Fibroblast of skin of left quadriceps (primary cell): Measurements from ENCODE around the gene DNTTIP2.
A peak's percentile ranks its signal among the peaks of the same experiment; 100 is the strongest.
"Not testable (repeated sequence)": the region's sequence is repeated elsewhere in the genome, so short reads cannot be mapped to it uniquely, and the experiment has no call there.

Experiments used
- DNase-seq, 2 experiments: peaks; one replicate each; pipeline ENCODE4 v3.0.0-alpha.2; 2013; ENCODE audit warnings: low read depth in 2 of 2

DNTTIP2 gene

GRCh38 chr1:93878889-93879586, at the start of gene DNTTIP2:
Gene DNTTIP2, minus strand, starts transcription at chr1:93879206. Its CDS starts 58 bp downstream, at chr1:93879148.
- DNase-seq, result peak; percentile 78 to 83

GRCh38 chr1:93925206-93925605, 46.2 kb upstream of the DNTTIP2 start:
- DNase-seq, result no peak

- DNase-seq, result no peak
These were observed 40.8 kb upstream of the DNTTIP2 start for GRCh38 chr1:93919780-93920179.

- no peak for DNase-seq
These were observed 38.3 kb upstream of the DNTTIP2 start for GRCh38 chr1:93917302-93917701.

GRCh38 chr1:93910880-93911279, 31.9 kb upstream of the DNTTIP2 start:
- DNase-seq, result not testable (repeated sequence)

GRCh38 chr1:93910305-93910704, 31.3 kb upstream of the DNTTIP2 start:
- DNase-seq, result no peak

- peak; percentile 87 for DNase-seq
These were observed 30.4 kb upstream of the DNTTIP2 start, which contains the start of gene GCLM for GRCh38 chr1:93909146-93910050. Gene GCLM, minus strand, starts transcription at chr1:93909430. Its CDS starts 267 bp downstream, at chr1:93909163.

- DNase-seq, result no peak
These were observed 29.6 kb upstream of the DNTTIP2 start for GRCh38 chr1:93908394-93909145.

- peak in 1 of 2 experiments; percentile 8 for DNase-seq
These were observed 28.7 kb upstream of the DNTTIP2 start for GRCh38 chr1:93907718-93908117.

GRCh38 chr1:93906480-93906879, 27.5 kb upstream of the DNTTIP2 start:
- no peak for DNase-seq

- DNase-seq, result peak; percentile 10 to 18
These were observed 26.7 kb upstream of the DNTTIP2 start for GRCh38 chr1:93905734-93906133.

GRCh38 chr1:93905051-93905450, 26.0 kb upstream of the DNTTIP2 start:
- no peak for DNase-seq

- no peak for DNase-seq
These were observed 25.2 kb upstream of the DNTTIP2 start for GRCh38 chr1:93904228-93904627.

GRCh38 chr1:93900723-93901504, 21.9 kb upstream of the DNTTIP2 start:
- no peak for DNase-seq

GRCh38 chr1:93899543-93900207, 20.7 kb upstream of the DNTTIP2 start:
- DNase-seq, result no peak

- no peak for DNase-seq
These were observed 9.9 kb upstream of the DNTTIP2 start for GRCh38 chr1:93888900-93889299.

- no peak for DNase-seq
These were observed 3.3 kb upstream of the DNTTIP2 start for GRCh38 chr1:93882269-93882668.

GRCh38 chr1:93880731-93881130, 1.7 kb upstream of the DNTTIP2 start:
- no peak for DNase-seq

GRCh38 chr1:93878501-93878888, 511 bp downstream of the DNTTIP2 start:
- no peak for DNase-seq

GRCh38 chr1:93877529-93877928, 1.5 kb downstream of the DNTTIP2 start:
- no peak for DNase-seq

GRCh38 chr1:93876244-93876643, 2.8 kb downstream of the DNTTIP2 start:
- DNase-seq, result no peak
